HG02884 (cell line): Measurements from ENCODE around the gene ZNF212.
"Not testable (repeated sequence)": the region's sequence is repeated elsewhere in the genome, so short reads cannot be mapped to it uniquely, and the experiment has no call there.

Experiments
- ATAC-seq: cut with Tn5 transposase; IDR thresholded peaks from one replicate; pipeline ENCODE4 v1.9.1; 2021; ENCODE audit warnings: mild to moderate bottlenecking, moderate library complexity; ENCODE audit not compliant: unreplicated experiment

Gene ZNF212

GRCh38 chr7:149252378-149252777, 12.9 kb downstream of the ZNF212 start:
- no peak for ATAC-seq

DNA sequence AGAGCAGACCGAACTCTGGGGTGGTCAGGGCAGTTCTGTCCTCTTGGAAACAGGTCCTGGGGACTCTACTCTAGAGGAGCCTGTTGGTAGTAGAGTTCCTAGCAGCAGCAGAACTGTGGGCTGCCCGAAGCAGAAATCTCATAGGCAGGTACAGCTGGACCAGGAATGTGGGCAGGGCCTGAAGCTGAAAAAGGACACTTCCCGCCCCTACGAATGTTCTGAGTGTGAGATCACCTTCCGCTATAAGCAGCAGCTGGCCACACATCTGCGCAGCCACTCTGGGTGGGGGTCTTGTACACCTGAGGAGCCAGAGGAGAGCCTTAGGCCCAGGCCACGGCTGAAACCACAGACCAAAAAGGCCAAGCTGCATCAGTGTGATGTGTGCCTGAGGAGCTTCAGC, 14.2 kb downstream of the ZNF212 start:
- no peak for ATAC-seq

DNA sequence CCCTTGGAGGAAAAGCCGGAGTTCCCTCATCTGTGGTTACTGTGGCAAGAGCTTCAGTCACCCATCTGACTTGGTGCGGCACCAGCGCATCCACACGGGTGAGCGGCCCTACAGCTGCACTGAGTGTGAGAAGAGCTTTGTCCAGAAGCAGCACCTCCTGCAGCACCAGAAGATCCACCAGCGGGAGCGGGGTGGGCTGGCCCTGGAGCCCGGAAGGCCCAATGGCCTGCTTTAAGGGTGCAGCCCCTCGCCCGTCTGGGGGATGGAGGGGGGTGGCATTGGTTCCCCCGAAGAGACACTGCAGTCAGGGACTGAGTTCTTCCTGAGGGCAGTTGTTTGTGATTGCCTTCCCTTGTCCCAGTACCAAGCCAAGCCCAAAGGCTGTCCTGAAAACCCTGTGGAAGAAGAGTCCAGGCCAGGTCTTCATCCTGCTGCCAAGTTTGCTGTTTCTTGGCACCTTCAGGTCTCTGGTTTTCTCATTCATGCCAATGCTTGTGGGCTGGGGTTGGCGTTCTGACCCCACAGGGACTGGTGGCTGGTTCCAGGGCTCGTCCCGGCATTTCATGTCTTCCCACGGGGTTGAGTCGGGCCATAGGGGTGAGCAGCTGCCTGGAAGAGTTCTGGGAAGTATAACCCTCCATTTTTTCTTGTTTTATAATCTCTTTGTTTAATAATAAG, 14.9 kb downstream of the ZNF212 start:
- ATAC-seq, result no peak

DNA sequence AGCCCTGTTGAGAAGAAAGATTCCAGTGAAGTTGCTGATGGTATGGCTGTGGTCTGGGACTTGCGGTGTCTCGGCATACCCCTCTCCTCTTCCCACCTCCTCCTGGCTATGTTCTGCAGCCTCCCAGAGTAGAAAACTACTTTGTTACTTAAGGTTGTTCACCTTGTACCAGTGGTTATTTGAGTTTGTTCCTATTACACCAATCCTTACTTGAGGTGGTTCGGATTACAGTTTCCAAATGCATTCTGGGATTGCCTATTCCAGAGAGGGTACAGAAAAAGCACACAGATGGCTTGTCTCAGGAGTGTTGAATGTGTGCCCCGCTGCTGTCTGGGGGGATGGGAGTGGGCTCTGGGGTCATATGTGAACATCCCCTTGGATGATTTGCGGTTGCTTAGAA, 15.7 kb downstream of the ZNF212 start:
- no peak for ATAC-seq

DNA sequence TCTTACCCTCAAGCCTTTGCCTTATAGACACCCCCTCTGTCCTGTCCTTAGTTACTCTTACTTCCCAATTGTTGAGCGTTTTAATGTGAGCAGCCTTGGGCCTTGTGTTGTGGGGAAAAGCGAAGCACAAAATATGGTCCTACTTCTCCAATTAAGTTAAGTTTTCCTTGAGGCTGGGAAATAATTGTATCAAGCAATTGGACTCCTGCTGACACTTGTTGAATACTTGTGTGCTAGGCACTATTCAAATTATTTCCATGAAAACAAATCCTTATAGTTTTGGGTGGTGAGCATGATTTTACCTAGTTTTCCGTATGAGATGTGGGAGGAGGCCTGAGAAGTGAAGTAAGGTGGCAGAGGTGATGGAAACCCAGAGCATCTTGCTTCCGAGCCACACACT, 17.1 kb downstream of the ZNF212 start:
- ATAC-seq, result no peak

DNA sequence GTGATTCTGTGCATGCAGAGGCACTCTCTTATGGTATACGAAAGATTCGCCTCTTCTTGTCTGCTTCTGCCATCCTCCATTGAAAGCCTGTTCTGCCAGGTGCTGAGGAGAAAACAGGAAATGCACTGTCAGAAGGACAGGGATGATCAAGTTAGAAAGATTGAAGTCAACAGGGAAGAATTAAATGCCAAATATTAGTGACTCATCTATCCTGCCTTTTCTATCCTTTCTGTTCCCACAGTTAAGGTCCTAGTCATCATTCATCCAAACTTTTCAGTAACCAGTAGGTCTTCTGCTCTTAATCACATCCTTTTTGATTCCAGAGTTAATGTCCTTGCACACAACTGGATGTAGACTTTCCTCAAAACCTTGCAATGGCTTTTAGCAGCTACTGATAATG, 17.7 kb downstream of the ZNF212 start:
- ATAC-seq, result no peak

- ATAC-seq, result no peak
Measured at GRCh38 chr7:149261316-149261828, 21.9 kb downstream of the ZNF212 start.

GRCh38 chr7:149261829-149262617, 22.6 kb downstream of the ZNF212 start, which contains the start of gene ZNF783:
Gene ZNF783, plus strand, starts transcription at chr7:149262196. Its CDS starts 138 bp downstream, at chr7:149262334.
- ATAC-seq, result peak; percentile 82

GRCh38 chr7:149266451-149266850, 27.0 kb downstream of the ZNF212 start:
- no peak for ATAC-seq

GRCh38 chr7:149267733-149268132, 28.3 kb downstream of the ZNF212 start:
- no peak for ATAC-seq

- ATAC-seq, result not testable (repeated sequence)
Measured at GRCh38 chr7:149274424-149274823, 35.0 kb downstream of the ZNF212 start.

- ATAC-seq, result no peak
Measured at GRCh38 chr7:149277871-149278270, 38.4 kb downstream of the ZNF212 start.

DNA sequence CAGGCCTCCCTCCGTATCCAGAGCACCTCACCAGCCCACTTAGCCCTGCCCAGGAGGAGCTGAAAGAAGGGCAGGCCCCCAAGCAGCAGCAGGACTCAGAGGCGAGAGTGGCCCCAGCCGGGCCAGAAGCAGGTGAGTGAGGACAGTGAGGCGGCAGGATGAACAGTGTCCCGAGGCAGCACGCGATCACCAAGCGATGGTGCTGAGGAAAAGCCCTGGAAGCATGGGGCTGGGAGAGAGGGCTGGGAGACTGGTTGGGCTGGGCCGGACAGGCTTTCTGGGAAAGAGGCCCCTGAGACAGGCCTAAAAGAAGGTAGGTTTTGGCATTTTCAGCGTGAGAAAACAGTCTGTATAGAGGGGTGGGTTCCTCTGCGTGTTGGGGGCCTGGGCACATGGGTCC, 38.9 kb downstream of the ZNF212 start:
- no peak for ATAC-seq

GRCh38 chr7:149279111-149279743, 39.8 kb downstream of the ZNF212 start:
- no peak for ATAC-seq

GRCh38 chr7:149280151-149280550, 40.7 kb downstream of the ZNF212 start:
- ATAC-seq, result no peak

GRCh38 chr7:149280661-149281507, 41.4 kb downstream of the ZNF212 start:
- ATAC-seq, result no peak

GRCh38 chr7:149281508-149282330, 42.3 kb downstream of the ZNF212 start:
- no peak for ATAC-seq

GRCh38 chr7:149282331-149282655, 42.8 kb downstream of the ZNF212 start:
- ATAC-seq, result no peak

DNA sequence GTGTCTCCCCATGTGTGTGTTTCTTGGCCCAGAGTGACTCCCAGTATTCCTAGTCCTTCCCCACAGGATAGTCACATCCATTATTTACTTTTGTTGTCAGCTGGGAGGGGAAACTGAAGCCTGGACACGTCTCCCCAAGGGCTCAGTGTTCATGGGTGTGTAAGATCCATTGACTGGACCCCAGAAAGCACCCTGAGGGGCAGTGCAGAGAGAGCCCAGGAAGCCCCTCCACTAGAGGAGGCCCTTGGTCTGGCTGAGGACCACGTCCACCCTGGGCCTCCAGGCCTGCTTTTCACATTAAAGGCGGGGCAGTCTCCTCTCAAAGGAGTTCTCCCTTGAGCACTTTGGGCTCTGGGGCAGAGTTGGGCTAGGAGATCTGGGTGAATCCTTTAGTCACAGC, 43.9 kb downstream of the ZNF212 start:
- ATAC-seq, result no peak

GRCh38 chr7:149284343-149284742, 44.9 kb downstream of the ZNF212 start:
- ATAC-seq, result no peak
